ENCODE data around the gene ASIC2.

- TF ChIP-seq CTCF (IDR thresholded peaks at IDR 0.05) (no peak), POLR2A (IDR thresholded peaks at IDR 0.05) (no peak)
These were observed 42.5 kb upstream of the ASIC2 start for GRCh38 chr17:33335491-33336173.
